Bronchial smooth muscle cell (primary cell): ENCODE results near the gene METTL15. TPM values are rescaled to one million over a fixed set of nuclear protein-coding genes. Genes with fewer than 3 reads are reported as not detected.

Source experiments
- total RNA-seq: library from RNA; depleted of rRNA; stranded (reverse); fragments of >200 nt; gene quantifications from 2 replicates; pipeline ENCODE4 v1.2.1, GENCODE V29; 2014

The METTL15 gene
- 11.8 and 17.3 TPM in 2 replicates for total RNA-seq

DNA sequence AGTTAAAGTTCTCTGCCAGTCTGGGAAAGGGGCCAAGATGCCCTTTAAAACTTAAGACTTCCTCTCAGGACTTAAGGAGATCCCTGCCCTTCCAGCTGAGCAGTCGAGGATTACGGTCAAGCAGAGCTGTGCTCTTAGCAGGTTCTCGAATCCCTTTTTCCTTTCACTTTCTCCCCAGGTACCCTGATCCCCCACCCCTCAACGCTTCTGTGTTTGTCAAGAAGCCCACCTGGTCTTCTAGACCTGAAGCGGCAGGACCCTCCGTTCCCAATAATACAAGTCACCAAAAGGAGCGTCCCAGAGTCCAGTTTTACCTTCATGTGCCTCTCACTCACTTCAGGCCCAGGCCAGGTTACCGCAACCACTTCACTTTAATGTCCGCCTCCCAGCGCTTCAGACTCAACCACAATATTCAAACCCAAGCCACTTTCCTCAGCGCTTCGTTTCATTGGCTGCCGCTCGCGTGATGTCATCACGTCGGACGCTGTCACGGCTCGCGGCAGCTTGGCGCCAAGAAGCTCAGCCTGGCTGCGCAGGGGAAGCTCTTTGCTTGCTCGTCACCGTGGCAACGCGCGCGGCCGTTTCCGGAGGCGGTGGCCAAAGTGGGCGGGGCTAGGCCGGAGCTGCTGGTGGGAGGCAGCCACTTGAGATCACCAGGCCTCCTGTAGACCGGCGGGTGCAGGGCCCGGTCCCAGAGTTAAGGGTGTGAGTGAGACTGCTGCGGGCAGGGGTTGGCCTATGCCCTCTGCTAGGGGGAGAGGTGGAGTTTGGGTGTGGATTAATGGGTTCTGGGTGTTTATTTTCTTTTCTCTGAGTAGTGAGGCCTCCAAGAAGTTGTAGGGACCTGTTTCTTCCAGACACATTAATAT, at the start of gene METTL15, which contains the start of gene KIF18A:
METTL15 (plus strand) TSS at position 639 of the 869 bp plus-strand sequence. CDS start 4,947 bp downstream, outside the sequence.
KIF18A (minus strand) TSS at position 407 of the 869 bp plus-strand sequence. CDS start 10,209 bp downstream, outside the sequence.

Other genes with a start within 250 kb of the METTL15 start
- gene KIF18A, start 232 bp upstream of the METTL15 start, total RNA-seq: 3.9 and 5.2 TPM in 2 replicates